HCT116 (cell line): ENCODE data around the gene ACTL7B. TPM values are rescaled to one million over a fixed set of nuclear protein-coding genes. Genes with fewer than 3 reads are reported as not detected.

Source experiments
- ATAC-seq: fragments of 200-7000 bp; cut with Tn5 transposase; 2 replicates; pipeline ENCODE4 v1.9.1; 2020; ENCODE audit warnings: mild to moderate bottlenecking, moderate library complexity
- BruUV-seq: library from RNA; stranded (reverse); fragments of 400-500 nt; replicated peaks from 2 replicates; lab custom pipeline; 2021; lab: Mats Ljungman, UMichigan
- CTCF ChIA-PET: fragments of 300-600 bp; sonication (Branson Sonifier 250); formaldehyde crosslinking; loops from one replicate; lab custom pipeline; 2021; ENCODE audit warnings: antibody characterized with exemption; lab: Charles Lee
- POLR2A ChIA-PET: fragments of 300-600, 350-600 bp; sonication (Branson Sonifier 250); formaldehyde crosslinking; loops from one replicate; lab custom pipeline; 2021; ENCODE audit warnings: antibody characterized with exemption; lab: Charles Lee
- RAD21 ChIA-PET, 2 experiments: fragments of 300-600 bp; sonication (Branson Sonifier 250); formaldehyde crosslinking; loops; one replicate each; lab custom pipeline; 2023; ENCODE audit warnings: low total read pairs in 2 of 2; ENCODE audit not compliant: uncharacterized antibody in 2 of 2, unreplicated experiment in 2 of 2, low non-redundant PET in 1 of 2; lab: Charles Lee
- DNase-seq: peaks from one replicate; pipeline ENCODE4 v3.0.0-alpha.2; 2010; ENCODE audit warnings: low read depth, low spot score
- H2AFZ ChIP-seq: fragments of 200-600 bp; shearing (Covaris generic), sonication (generic); 2 replicates; pipeline ENCODE4 v1.6.1; 2017; ENCODE audit warnings: low read depth, mixed run types, mixed read lengths, antibody characterized with exemption, low read length; ENCODE audit not compliant: poor library complexity, severe bottlenecking
- H3K27ac ChIP-seq: 2 replicates; pipeline ENCODE4 v1.5.1; 2012; ENCODE audit warnings: low read depth, low read length
- H3K27me3 ChIP-seq: fragments of 200-600 bp; sonication (generic); 2 replicates; pipeline ENCODE4 v1.6.1; 2016; ENCODE audit warnings: mixed run types, low read length, mixed read lengths; ENCODE audit not compliant: insufficient read depth
- H3K36me3 ChIP-seq, 2 experiments: fragments of 200-500 bp in 1 of 2; fragments of 200-600 bp in 1 of 2; sonication (Bioruptor generic) in 1 of 2; sonication (generic) in 1 of 2; 2 replicates each; pipeline versions ENCODE4 v1.5.1 to v1.6.1; 2014 to 2016; ENCODE audit warnings: low read length in 2 of 2, inconsistent platforms in 1 of 2, mixed read lengths in 1 of 2, mixed run types in 1 of 2; ENCODE audit not compliant: insufficient read depth in 2 of 2, control insufficient read depth in 1 of 2
- H3K4me1 ChIP-seq, 2 experiments: fragments of 200-600 bp in 1 of 2; sonication (generic) in 1 of 2; 2 replicates each; pipeline versions ENCODE4 v1.5.1 to v1.6.1; 2012 to 2017; ENCODE audit warnings: low read length in 2 of 2, inconsistent platforms in 1 of 2, mild to moderate bottlenecking in 1 of 2, mixed read lengths in 1 of 2, mixed run types in 1 of 2, moderate library complexity in 1 of 2; ENCODE audit not compliant: insufficient read depth in 2 of 2, control insufficient read depth in 1 of 2
- H3K4me2 ChIP-seq: fragments of 200-600 bp; sonication (generic); 2 replicates; pipeline ENCODE4 v1.6.1; 2017; ENCODE audit warnings: mixed run types, low read length, mixed read lengths
- H3K4me3 ChIP-seq, 2 experiments: fragments of 200-600 bp in 1 of 2; sonication (generic) in 1 of 2; replicated peaks in 1 of 2; 2 replicates each; pipeline ENCODE4 v1.5.1; 2011 to 2016; ENCODE audit warnings: low read length in 2 of 2, control low read depth in 1 of 2, low read depth in 1 of 2, mild to moderate bottlenecking in 1 of 2, mixed read lengths in 1 of 2, mixed run types in 1 of 2
- H3K79me2 ChIP-seq: fragments of 200-600 bp; sonication (generic); 2 replicates; pipeline ENCODE4 v1.6.1; 2017; ENCODE audit warnings: mild to moderate bottlenecking, mixed run types, low read length, moderate library complexity, mixed read lengths; ENCODE audit not compliant: insufficient read depth
- H3K9ac ChIP-seq: fragments of 200-600 bp; sonication (generic); 2 replicates; pipeline ENCODE4 v1.6.1; 2016; ENCODE audit warnings: low read length, mixed read lengths
- H3K9me2 ChIP-seq: fragments of 200-600 bp; sonication (generic), shearing (Covaris generic); 2 replicates; pipeline ENCODE4 v1.6.1; 2017; ENCODE audit warnings: mixed run types, mild to moderate bottlenecking, moderate library complexity; ENCODE audit not compliant: insufficient read depth
- H3K9me3 ChIP-seq, 2 experiments: fragments of 200-500 bp in 1 of 2; fragments of 200-600 bp in 1 of 2; sonication (Bioruptor generic) in 1 of 2; sonication (generic) in 1 of 2; 2 replicates each; pipeline ENCODE4 v1.6.1; 2014 to 2017; ENCODE audit warnings: low read length in 2 of 2, mixed read lengths in 2 of 2, inconsistent platforms in 1 of 2, low read depth in 1 of 2, mild to moderate bottlenecking in 1 of 2, mixed run types in 1 of 2, moderate library complexity in 1 of 2; ENCODE audit not compliant: control insufficient read depth in 1 of 2, insufficient read depth in 1 of 2
- H4K20me1 ChIP-seq: fragments of 200-600 bp; sonication (generic), shearing (Covaris generic); 2 replicates; pipeline ENCODE4 v1.6.1; 2017; ENCODE audit warnings: mixed run types, mild to moderate bottlenecking, moderate library complexity; ENCODE audit not compliant: insufficient read depth
- EGR1 ChIP-seq: IDR thresholded peaks from 2 replicates; pipeline ENCODE4 v1.6.1; 2012; ENCODE audit warnings: low read depth
- FOSL1 ChIP-seq: IDR thresholded peaks from 2 replicates; pipeline ENCODE4 v1.6.1; 2012; ENCODE audit warnings: low read depth
- POLR2AphosphoS5 ChIP-seq: IDR thresholded peaks from 2 replicates; pipeline ENCODE4 v1.6.1; 2011; ENCODE audit warnings: mild to moderate bottlenecking, low read depth, low read length, moderate library complexity
- intact Hi-C: fragments of 100-400 bp; cut with micrococcal nuclease; formaldehyde crosslinking; loops from 2 replicates; pipeline ENCODE4 v1.10.0; 2022
- total RNA-seq: library from RNA; stranded (reverse); gene quantifications from one replicate; pipeline ENCODE4 v1.2.1, GENCODE V29; 2021; ENCODE audit not compliant: unreplicated experiment
- TF ChIP-seq, protein P1 (sequence below), 3 experiments: fragments of 200-600 bp in 1 of 3; sonication (generic) in 1 of 3; IDR thresholded peaks in 2 of 3; conservative IDR thresholded peaks in 1 of 3; 2 replicates each; pipeline ENCODE4 v1.5.1; 2012 to 2017; ENCODE audit warnings: low read depth in 2 of 3, low read length in 2 of 3, antibody characterized with exemption in 1 of 3, borderline replicate concordance in 1 of 3, control low read depth in 1 of 3, mild to moderate bottlenecking in 1 of 3, mixed read lengths in 1 of 3, mixed run types in 1 of 3, moderate library complexity in 1 of 3; ENCODE audit not compliant: insufficient read depth in 1 of 3

The ACTL7B gene
- total RNA-seq, 1 experiment from 2014 or later, result not detected

DNA sequence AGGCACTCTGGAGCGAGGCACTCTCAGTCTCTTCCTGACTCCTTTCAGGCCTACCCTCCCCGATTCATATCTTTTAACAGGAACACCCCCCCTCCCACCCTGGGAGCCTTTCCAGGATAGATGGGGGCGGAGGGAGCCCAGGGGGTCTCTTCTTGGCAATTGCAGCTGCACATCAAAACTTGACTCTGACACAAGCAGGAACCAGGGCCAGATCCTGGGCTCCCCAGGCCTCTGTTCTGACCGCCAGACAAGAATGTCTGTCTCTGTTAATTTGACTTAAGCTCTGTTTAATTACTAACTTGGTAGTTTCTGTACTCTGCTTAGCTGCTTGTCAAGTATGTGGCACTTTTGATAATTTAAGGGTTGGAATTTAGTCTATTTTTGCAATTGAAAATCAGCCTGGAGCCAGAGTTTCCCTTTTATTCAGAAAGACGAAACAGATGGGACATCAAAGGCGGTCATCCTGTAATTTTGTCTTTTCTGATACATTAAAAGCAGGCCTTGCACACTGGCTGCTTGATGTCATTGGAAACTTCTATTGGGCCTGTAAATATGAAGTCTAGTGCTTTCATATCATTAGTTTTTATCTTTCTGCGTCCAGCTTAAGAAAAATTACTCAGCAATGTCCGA, 43.3 kb downstream of the ACTL7B start:
- ChIA-PET POLR2A (no interaction called here), CTCF (no interaction called here), RAD21 (no interaction called here)
- DNase-seq, result no peak
- H3K27me3 ChIP-seq, result no peaks in the 10 kb centered on the region
- no peak overlapping the region for H3K4me2 ChIP-seq
- H3K9me2 ChIP-seq, result no peaks in the 10 kb centered on the region
- no TSS peak for BruUV-seq
- no peak overlapping the region for H3K9ac ChIP-seq
- no peaks in the 10 kb centered on the region for H3K36me3 ChIP-seq
- no peak for ATAC-seq
- H3K79me2 ChIP-seq, result no peaks in the 10 kb centered on the region
- TF ChIP-seq FOSL1, result no peak
- TF ChIP-seq EGR1, result no peak
- peaks cover 3 to 23% of the 10 kb centered on the region in 2 experiments; a peak in 3 of 4 replicates for H3K4me1 ChIP-seq
- H2AFZ ChIP-seq, result no peak overlapping the region
- intact Hi-C loops, result loop anchor here (10.0 kb wide), 1 partner anchor 1388 kb away; no protein-coding TSS in a partner anchor
- no peak overlapping the region for H3K27ac ChIP-seq
- no peaks in the 10 kb centered on the region for H4K20me1 ChIP-seq
- no peak overlapping the region for H3K4me3 ChIP-seq
- H3K9me3 ChIP-seq, result no peaks in the 10 kb centered on the region

DNA sequence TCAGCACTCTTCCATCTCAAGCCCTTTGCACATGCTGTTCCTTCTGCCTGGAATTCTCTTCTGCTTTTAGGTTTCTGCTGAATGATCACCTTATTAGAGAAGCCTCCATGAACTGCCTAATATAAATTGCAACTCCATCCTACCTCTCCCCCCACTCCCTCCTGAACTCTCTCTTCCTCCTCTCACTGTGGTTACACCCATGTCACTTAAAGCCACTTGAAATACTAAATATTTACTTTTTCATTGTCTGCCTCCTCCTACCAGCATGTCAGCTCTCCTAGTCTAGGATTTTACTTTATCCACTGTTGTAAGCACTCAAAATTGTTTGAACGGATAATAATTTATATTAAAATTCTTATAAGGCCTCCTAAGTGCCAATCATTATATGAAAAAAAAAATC, 43.8 kb downstream of the ACTL7B start:
- ChIA-PET CTCF (no interaction called here), RAD21 (no interaction called here)
- intact Hi-C loops, result loop anchor here (10.0 kb wide), 1 partner anchor 1387 kb away; no protein-coding TSS in a partner anchor

More for the DNA sequence above, 43.8 kb downstream of the ACTL7B start:
- no peak overlapping the region for H2AFZ ChIP-seq
- no peaks in the 10 kb centered on the region for H4K20me1 ChIP-seq
- H3K9me2 ChIP-seq, result no peaks in the 10 kb centered on the region
- POLR2A ChIA-PET, result no interaction called here
- no peaks in the 10 kb centered on the region for H3K27me3 ChIP-seq
- no peak for DNase-seq
- ATAC-seq, result no peak
- no peaks in the 10 kb centered on the region for H3K9me3 ChIP-seq
- no TSS peak for BruUV-seq
- no peak overlapping the region for H3K27ac ChIP-seq
- peaks cover 3 to 23% of the 10 kb centered on the region in 2 experiments; a peak in 3 of 4 replicates for H3K4me1 ChIP-seq
- H3K36me3 ChIP-seq, result no peaks in the 10 kb centered on the region
- no peak overlapping the region for H3K9ac ChIP-seq
- no peaks in the 10 kb centered on the region for H3K79me2 ChIP-seq
- no peak overlapping the region for H3K4me2 ChIP-seq
- no peak overlapping the region for H3K4me3 ChIP-seq
- TF ChIP-seq, protein P1, sequence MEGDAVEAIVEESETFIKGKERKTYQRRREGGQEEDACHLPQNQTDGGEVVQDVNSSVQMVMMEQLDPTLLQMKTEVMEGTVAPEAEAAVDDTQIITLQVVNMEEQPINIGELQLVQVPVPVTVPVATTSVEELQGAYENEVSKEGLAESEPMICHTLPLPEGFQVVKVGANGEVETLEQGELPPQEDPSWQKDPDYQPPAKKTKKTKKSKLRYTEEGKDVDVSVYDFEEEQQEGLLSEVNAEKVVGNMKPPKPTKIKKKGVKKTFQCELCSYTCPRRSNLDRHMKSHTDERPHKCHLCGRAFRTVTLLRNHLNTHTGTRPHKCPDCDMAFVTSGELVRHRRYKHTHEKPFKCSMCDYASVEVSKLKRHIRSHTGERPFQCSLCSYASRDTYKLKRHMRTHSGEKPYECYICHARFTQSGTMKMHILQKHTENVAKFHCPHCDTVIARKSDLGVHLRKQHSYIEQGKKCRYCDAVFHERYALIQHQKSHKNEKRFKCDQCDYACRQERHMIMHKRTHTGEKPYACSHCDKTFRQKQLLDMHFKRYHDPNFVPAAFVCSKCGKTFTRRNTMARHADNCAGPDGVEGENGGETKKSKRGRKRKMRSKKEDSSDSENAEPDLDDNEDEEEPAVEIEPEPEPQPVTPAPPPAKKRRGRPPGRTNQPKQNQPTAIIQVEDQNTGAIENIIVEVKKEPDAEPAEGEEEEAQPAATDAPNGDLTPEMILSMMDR (IDR thresholded peaks at IDR 0.05 in 2 of 3, conservative IDR thresholded peaks at IDR 0.05 in 1 of 3; ENCODE audit: borderline replicate concordance in 1 of 3, insufficient read depth in 1 of 3, low read depth in 2 of 3, low read length in 2 of 3), result no peak
- TF ChIP-seq POLR2AphosphoS5 (no peak), EGR1 (no peak)
